NCI-H69 (cell line): ENCODE measurements around the gene PRRT1.
"Not testable (repeated sequence)": the region's sequence is repeated elsewhere in the genome, so short reads cannot be mapped to it uniquely, and the experiment has no call there.

ENCODE experiments used
- DNase-seq: peaks from one replicate; lab custom pipeline; 2025; lab: John Stamatoyannopoulos, UW

PRRT1 gene

DNA sequence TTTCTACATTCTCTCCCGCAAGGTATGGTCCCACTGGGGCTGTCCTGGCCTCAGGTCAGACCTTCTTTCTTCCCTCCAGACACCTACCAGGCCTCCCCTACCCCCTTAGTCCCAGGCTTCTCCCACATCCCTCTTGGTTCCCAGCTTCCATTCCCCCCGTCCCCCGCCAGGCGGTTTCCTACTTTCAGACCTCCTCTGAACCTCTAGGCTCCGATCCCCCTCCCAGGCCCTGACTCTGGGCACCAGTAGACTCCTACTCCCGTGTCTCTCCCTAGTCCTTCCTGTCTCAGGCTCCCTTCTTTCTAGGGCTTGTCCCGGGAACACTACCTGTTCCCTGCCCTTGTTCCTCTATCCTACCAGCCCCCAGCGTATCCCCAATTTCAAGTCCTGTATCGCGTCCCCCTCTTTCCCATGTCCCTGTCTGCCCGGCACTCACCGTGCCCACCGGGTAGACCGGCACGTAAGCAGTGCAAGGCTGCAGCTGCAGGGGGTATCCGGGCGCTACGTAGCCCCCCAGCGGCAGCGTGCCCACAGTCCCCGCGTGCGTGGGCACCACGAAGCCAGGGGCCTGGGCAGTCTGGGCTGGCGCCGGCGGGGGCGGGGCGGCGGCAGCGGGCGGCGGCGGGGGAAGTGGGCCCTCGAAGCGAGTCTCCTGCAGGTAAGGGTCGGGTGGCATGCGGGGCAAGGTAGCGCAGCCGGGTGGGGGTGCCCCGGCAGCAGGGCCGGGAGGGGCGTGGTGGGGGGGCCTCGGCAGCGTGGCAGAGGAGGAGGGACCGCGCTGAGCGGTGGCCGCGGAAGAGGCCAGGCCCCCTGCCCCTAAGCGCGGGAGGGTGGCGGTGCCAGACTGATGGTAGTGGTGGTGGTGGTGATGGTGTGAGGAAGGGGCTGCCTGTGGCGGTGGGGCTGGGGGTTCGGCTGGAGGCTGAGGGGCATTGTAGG, 1.5 kb downstream of the PRRT1 start:
- peak; percentile 21 for DNase-seq

DNA sequence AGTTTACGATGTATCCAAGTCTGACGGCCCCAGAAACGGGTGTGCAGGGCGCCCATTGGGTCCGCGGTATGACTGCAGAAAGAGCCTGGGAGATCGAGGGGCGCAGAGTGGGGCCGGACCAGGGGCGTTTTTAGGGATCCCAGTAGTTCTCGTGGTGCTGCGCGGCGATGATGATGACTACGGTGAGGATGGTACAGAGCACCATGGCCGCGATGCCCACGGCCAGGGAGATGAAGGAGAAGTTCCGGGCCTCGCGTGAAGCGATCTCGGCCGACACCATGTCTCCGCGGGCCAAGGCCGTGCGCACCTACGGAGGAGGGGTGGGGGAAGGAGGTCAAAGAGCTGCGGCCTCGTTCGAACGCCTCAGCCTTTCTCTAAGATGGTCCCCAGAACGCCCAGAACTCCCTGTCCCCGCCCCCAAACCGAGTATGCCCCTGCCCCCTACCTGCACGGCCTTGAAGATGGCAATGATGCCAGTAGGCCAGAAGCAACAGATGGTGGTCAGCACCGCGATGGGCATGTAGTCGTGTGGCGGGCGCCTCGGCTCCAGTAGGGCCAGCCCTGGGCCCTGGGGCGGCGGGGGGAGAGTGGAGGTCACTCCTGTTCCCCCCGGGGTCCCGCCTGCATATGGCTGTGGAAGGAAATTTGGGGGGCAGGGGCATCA, 2.5 kb downstream of the PRRT1 start:
- DNase-seq: no peak

DNA sequence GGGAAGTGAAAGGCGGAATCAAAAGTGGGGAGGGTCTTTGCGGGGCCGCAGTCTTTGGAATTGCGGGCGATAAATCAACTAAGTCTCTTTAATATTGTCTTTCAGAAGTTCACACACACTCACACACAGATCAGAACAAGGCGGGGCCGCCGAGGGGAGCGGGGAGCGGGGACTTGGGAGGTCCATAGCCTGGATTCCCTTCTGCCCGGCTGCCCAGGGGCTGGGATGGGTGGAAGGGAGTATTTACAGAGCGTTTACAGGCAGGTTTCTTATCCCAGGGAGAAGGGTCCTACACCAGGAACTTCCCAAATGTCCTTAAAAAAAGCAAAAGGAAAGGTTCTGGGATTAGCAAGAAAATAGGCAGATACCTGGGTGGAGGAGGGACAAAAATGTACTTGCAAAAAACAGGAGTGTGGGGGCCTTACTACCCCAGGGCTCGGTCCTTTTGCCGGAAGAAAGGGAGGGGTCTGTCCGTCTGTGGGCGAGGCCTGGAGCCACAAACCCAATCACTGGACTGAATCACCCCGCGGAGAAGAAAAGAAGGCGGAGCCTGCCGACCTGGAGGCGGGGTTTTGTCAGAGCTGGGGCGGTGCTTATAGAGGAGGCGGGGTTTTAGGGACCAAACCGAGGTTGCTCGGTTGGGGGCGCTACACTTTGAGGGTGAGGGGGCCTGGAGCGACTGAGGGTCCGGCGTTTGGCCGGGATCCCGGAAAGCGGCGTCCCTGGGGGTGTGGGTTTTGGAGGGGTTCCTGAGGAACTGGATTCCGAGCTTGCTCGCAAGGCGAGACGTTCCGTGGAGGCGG, 3.2 kb downstream of the PRRT1 start:
- no peak for DNase-seq

DNA sequence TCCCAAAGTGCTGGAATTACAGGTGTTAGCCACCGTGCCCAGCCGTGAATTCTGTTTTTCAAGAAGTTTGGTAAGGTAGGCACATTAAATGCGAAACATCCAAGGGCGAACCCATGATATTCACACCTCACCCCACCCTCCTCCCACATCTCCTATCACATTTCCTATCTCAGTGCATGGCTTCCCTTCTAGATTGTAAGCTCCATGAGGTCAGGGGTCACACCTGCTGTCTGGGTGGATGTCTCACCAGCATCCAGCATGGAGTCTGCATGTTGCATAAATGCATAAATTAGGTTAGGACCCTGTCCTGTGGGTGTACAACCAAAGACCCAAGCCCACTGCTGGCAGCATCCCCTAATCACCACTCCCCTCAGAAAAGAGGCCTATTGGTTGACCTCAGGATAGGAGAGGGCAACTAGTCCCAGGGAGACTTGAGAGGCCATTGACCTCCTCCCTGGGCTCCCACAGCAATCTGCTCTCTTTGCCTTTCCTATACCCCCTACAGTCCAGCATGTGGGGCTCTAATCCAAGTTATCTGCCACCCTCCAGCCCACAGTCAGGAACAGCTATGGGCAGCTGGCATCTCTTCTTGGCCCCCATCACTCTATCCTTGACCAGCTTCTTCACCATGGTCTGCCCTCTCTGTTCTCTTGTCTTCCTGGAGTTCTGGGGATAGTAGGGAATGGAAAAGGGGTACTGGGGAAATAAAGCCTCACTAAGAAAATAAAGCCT, 4.2 kb downstream of the PRRT1 start:
- DNase-seq: no peak

DNA sequence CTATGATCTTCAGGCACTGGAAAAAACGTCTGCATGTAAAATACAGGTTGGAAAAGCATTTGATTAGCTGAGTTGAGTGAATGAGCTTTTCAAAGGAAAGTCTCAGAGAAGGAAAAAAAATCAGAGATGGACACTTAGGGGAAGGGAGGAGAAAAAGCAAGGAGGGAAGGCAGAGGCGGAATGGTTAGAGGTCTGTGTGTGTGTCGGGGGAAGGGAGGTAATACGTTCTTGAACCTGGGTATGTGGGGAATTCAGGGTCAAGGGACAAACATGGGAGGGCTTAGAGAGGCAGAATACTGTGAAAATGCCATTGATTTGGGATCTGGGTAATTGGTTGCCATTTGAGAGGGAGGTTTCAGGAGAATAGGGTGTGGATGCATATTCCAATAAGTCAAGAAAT, 5.1 kb downstream of the PRRT1 start:
- DNase-seq: no peak

DNA sequence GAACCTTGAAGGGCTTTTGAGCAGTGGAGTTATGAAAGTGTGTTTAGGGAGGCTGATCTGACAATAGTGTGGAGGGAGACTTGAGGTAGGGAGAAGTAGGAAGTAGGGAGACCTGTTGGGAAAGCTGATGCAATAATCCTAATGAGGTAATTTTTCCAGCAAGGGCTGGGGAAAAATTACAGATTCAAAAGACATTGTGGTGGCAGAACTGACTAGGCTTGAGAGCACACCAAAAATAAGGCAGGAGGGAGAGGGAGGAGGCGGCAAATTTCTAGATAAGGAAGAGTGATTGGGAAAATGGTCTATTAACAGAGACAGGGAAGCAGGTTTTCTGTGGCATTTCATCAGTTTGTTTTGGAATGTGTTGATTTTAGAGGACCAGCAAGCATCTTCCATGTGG, 5.5 kb downstream of the PRRT1 start:
- DNase-seq: peak; percentile 29

DNA sequence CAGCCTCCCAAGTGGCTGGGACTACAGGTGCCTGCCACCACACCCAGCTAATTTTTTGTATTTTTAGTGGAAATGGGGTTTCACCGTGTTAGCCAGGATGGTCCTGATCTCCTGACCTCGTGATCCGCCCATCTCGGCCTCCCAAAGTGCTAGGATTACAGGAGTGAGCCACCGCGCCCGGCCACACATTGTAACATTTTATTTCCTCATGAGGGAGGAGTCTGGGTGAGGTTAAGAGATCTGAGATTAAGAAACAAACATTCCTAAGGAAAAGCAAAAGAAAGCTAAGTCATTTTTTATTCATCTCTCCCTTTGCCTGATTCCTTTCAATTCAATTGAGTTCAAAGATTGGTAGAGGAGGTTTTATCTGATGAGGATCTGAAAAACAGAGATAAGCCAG, 7.5 kb downstream of the PRRT1 start:
- DNase-seq: not testable (repeated sequence)

DNA sequence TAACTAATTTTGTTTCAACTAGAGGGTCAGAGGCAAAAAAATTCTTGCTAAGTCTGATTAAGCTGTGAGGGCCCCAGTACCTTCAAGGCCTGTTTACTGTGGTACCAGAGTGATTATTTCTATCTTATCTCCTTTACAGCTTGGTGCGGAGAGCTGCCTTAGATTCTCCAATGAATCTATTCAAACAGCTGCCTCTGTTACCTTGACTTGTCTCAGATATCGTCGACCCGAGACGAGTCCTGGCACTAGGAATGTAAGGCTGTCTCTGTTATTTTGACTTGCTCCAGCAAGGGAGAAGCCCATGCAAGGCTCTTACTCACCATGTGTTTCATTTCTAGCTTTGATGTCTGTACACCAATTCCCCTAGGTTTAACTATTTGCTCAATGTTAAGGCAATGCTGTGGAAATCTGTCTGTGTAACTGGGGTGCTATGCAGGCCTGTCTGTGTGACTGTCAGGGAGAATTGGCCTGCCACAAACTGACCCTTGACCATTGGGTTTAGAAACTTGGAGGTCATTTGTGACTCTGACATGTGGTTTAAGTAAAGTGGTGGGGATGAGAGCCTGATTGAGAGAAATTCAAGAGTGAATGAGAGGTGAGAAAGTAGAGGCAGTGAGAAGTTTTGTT, 11.2 kb downstream of the PRRT1 start:
- no peak for DNase-seq

DNA sequence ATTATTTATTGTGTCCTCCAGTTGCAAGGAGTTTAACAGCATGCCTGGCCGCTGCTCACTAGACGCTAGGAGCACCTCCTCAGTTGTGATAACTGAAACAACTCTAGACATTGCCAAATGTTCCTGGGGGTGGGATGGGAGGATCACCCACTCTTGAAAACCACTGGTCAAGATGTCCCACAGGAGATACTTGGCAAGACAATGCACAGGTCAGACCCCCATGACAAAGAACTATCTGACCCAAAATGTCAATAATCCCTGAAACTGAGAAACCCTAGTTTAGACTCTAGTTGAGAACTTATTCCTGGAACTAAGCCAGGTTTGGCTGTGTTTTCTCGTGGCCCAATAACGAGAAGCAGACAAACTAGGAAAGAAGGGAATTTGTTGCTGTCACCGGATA, 12.1 kb downstream of the PRRT1 start:
- no peak for DNase-seq

DNA sequence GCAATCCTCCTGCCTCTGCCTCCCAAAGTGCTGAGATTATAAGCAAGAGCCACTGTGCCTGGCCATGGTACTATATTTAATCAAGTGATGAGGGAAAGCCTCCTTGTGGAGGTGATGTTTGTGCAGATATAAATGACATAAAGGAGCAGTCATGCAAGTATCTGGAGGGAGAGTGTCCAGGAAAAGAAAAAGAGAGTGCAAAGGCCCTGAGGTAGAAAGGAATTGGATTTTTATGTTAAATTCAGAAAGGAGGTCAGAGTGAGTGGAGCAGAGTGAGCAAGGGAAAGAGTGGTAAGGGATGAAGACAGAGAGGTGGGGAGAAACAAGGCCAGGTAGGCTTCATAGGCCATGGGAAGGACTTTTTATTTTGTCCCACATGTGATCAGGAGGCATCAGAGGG, 14.3 kb downstream of the PRRT1 start:
- DNase-seq: no peak

DNA sequence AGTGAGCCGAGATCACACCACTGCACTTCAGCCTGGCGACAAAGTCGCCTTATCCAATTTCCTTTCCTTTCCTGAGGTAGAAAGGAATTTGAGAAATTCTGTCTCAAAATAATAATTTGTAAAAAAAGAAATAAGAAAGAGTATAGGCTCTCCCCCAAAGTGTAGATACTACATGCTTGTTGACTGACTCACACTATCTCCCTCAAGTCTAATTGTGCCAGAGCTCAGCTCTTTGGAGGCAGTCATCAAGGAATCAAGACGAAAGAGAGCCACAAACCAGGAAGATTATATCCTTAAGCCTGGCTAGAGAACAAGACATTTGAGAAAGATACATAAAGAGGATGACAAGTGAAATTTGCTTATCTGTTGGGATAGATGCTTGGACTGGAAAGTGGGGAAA, 18.0 kb downstream of the PRRT1 start:
- no peak for DNase-seq

DNA sequence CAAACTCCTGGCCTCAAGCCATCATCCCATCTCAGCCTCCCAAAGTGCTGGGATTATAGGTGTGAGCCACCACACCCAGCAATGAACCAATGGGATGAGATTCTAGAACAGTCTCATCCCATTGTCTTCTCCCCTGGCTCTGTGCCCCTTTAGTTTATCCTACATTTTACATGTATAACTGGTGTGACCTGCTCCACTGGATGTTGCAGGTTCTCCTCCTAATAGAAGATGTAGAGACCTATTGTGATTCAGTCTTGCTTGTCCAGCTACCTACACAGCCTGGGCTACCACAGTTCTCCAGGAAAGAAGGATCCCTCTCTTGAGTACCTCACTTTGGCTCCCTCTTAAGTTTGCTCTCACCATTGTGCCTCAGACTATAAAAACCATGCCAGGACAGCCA, 19.6 kb downstream of the PRRT1 start:
- no peak for DNase-seq

DNA sequence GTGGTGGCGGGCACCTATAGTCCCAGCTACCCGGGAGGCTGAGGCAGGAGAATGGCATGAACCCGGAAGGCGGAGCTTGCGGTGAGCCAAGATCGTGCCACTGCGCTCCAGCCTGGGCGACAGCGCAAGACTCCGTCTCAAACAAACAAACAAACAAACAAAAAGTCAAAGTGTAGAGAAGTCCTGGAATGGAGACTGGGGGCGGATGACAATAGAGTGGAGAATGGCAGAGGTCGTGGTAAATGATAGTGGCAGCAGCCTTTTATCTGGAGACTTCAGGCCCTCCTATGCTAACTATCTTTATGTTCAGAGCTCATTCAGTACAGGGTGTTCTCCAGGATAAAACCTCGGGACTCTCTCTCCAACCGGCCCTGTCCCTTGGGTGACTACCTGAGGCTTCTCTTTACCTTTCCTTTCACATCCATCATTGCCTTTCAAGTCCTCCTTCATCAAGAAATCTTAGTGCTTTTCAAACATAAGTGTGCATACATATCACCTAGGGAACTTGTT, 20.2 kb downstream of the PRRT1 start:
- no peak for DNase-seq

DNA sequence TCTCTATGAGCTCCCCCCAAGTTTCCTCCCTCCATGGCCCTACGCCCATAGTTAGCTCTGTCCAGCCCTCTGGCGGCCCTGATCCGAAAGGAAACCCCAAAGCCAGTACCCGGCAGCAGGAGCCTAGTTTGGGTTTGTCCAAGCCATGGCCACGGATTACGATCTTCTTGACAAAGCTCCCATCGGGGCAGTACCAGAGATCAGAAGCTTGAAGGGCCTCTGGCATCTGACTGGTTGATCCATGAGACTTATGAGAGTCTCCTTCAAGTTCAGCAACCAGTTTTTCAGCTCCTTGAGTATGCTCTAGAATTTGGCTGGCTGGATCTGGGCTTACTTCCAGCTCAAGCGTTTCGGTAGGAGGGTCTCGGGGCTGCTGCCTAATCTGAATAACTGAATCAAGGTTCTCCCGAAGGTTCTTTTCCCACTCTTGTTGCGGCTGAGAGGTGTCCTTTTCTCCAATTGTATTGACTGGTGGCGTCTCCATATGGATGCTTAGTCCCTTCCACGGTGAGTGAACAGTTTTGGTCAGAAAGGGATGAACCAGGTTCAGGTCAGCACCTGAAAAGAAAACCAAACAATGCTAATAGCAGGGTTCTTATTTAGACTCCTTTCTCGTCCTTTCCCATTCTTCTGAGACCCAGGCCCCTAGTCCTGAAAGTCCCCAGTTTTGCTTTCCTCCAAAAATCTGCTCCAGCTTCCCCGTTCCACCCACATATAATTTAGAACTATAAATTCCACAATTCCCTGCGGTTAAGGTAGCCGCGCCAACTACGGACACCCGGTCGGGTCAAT, 22.2 kb downstream of the PRRT1 start:
- DNase-seq: no peak

DNA sequence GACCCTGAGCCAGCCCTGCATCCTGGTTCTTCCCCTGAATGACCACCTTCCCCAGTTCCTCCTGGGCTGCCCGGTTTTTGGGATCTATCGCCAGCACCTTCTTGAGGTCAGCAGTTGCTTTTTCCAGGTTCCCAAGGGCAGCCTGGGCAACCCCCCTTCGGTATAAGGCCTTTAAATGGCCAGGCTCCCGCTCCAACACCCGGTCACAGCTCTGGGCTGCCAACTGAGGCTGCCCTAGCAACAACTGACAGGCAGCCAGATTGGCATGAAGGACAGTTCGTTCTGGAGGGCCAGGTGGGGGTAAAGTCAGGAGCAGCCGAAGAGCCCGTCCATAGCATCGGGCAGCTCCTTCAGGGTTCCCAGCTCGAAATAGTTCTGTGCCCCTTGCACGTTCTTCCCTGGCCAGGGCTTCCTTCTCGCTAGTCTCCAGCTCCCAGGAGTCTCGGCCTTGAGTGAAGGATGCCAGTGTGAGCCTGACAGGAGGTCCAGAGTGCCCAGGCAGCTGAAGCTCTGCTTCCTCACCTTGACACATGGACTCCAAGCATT, 22.9 kb downstream of the PRRT1 start:
- DNase-seq: no peak

DNA sequence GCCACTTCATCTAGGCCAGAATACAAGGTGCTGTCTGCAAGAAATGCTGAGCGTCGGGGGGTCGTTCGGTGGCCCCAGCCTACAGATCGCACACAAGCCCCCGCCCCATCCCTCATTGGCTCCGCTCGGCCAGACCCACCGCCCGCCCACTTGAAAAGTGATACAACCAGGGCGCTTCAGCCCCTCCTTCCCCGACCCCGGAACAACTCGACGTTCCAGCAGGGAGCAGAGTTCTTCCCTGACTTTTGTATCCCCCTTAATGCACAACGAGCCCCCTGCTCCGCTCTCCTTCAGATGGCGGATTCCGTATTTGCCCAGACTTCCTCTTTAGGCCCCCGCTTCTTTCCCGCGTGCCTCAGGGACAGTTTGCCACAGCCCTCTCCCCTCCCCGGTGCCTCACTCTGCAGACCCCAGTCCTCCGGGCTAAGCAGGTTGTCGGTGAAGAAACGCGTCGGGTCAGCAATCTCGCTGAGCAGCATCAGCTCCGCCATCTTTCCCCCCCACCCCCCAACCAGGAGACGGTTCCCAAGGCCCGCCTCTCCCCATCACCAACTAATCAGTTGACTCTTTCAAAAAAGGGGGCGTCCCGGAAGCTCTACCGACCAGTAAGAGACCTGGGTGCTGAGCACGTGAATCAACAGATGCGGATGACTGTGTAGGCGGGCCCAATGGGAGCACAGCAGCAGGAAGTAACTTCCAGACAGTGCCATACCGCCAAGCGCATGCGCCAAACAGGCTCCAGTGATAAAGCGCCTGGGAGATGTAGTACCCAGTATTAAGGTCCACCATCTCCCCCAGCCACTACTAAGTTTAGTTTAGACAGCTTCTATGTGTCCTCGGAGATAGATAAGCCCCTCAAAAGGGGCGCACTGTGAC, 23.8 kb downstream of the PRRT1 start, which contains the start of gene ATF6B:
Gene ATF6B, minus strand, starts transcription at position 530 of the 876 bp plus-strand sequence. Its CDS starts 39 bp downstream, at position 491.
- peak; percentile 99 for DNase-seq

DNA sequence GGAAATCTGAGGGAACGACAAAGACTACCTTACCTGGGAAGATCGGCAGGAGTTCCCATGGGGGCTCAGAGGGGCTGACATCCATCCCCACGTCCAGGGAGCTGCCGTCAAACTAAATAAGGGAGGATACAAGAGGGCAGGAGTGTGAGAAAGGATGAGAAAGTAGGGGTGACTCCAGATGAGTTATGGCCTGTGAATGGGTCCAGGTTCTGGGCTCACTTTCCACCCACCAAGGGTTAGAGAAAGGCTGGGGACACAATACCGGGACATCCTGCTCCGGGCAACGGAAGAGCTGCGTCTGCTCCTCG, 24.4 kb downstream of the PRRT1 start:
- no peak for DNase-seq

DNA sequence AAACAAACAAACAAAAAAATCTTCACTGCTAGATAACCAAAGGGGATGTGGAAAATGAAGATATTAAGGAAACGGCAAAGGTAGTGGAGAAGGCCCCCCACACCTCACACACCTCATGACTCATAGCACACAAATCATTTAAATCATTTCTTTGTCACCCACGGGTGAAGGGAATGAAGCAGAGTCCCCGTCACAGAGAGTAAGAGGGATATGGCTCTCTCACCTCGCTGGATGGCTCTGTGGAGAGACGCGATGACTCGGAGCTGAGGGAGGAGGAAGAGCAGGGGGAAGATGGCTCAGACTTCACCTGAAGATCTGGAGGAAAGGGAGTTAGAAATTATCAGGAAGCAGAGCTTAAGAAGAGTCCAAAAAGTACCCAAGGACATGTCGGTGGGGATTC, 24.9 kb downstream of the PRRT1 start:
- DNase-seq: no peak

DNA sequence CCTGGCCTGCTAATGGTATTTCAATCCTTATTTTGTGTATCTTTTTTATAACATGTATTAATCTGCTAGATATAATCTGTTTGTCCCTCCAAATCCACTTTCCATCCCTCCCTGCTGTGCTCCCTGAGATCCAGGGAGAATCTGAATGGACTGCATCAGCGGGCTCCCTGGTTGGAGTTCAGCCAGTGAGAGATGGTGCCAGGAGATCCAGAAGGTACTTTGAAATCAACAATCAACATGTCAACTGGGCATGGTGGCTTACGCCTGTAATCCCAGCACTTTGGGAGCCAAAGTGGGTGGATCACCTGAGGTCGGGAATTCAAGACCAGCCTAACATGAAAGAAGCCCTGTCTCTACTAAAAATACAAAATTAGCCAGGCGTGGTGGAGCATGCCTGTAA, 28.1 kb downstream of the PRRT1 start:
- DNase-seq: no peak
